HAP-1 (cell line): ENCODE data around the gene SERAC1.

Experiments
- DNase-seq, 2 experiments: peaks; one replicate each; pipeline ENCODE4 v3.0.0-alpha.2; 2016 to 2020; ENCODE audit warnings: low spot score in 2 of 2
- H3K27me3 ChIP-seq: fragments of 250-450 bp; sonication (Bioruptor Pico); 2 replicates; pipeline ENCODE4 v1.5.1; 2020; ENCODE audit warnings: low read depth, mild to moderate bottlenecking, moderate library complexity
- H3K36me3 ChIP-seq: fragments of 250-450 bp; sonication (Bioruptor Pico); replicated peaks from 2 replicates; pipeline ENCODE4 v1.5.1; 2020; ENCODE audit warnings: mild to moderate bottlenecking
- H3K4me1 ChIP-seq: fragments of 250-450 bp; sonication (Bioruptor Pico); 2 replicates; pipeline ENCODE4 v1.5.1; 2020; ENCODE audit warnings: mild to moderate bottlenecking
- H3K4me3 ChIP-seq: fragments of 250-450 bp; sonication (Bioruptor Pico); 2 replicates; pipeline ENCODE4 v1.5.1; 2020; ENCODE audit warnings: mild to moderate bottlenecking, moderate library complexity
- H3K9me3 ChIP-seq: fragments of 250-450 bp; sonication (Bioruptor Pico); 2 replicates; pipeline ENCODE4 v1.5.1; 2020; ENCODE audit warnings: mild to moderate bottlenecking, moderate library complexity
- in situ Hi-C: fragments of 300-500 bp; cut with MboI; formaldehyde crosslinking; loops from 3 replicates; pipeline ENCODE4 v1.14.3; 2020; ENCODE audit warnings: low sequenced_read_pairs, inconsistent platforms, mixed read lengths

Gene SERAC1

GRCh38 chr6:158092806-158093205 lies 75.3 kb downstream of the SERAC1 start:
- DNase-seq, result no peak
- H3K9me3 ChIP-seq, result no peaks in the 10 kb centered on the region
- no peak overlapping the region for H3K4me3 ChIP-seq
- no peaks in the 10 kb centered on the region for H3K4me1 ChIP-seq
- in situ Hi-C loops, result no loop called here
- no peaks in the 10 kb centered on the region for H3K27me3 ChIP-seq
- H3K36me3 ChIP-seq, result peaks cover 13% of the 10 kb centered on the region

- no peaks in the 10 kb centered on the region for H3K9me3 ChIP-seq
- DNase-seq, result no peak
- no peak overlapping the region for H3K4me3 ChIP-seq
- no peaks in the 10 kb centered on the region for H3K27me3 ChIP-seq
- in situ Hi-C loops, result no loop called here
- peaks cover 13% of the 10 kb centered on the region for H3K36me3 ChIP-seq
- no peaks in the 10 kb centered on the region for H3K4me1 ChIP-seq
Observed at GRCh38 chr6:158087224-158087867, 80.7 kb downstream of the SERAC1 start.

GRCh38 chr6:158086504-158087223 lies 81.4 kb downstream of the SERAC1 start:
- Histone ChIP-seq H3K9me3 (no peaks in the 10 kb centered on the region), H3K36me3 (peaks cover 13% of the 10 kb centered on the region), H3K4me3 (no peak overlapping the region), H3K4me1 (no peaks in the 10 kb centered on the region), H3K27me3 (no peaks in the 10 kb centered on the region)
- DNase-seq, result no peak
- in situ Hi-C loops, result no loop called here

- Histone ChIP-seq H3K9me3 (no peaks in the 10 kb centered on the region), H3K4me1 (no peaks in the 10 kb centered on the region), H3K4me3 (no peak overlapping the region), H3K36me3 (peaks cover 13% of the 10 kb centered on the region), H3K27me3 (no peaks in the 10 kb centered on the region)
- no peak for DNase-seq
- in situ Hi-C loops, result no loop called here
Observed at GRCh38 chr6:158086054-158086503, 82.0 kb downstream of the SERAC1 start.

- H3K36me3 ChIP-seq, result peaks cover 13% of the 10 kb centered on the region
- H3K4me3 ChIP-seq, result no peak overlapping the region
- no peaks in the 10 kb centered on the region for H3K4me1 ChIP-seq
- no peaks in the 10 kb centered on the region for H3K27me3 ChIP-seq
- DNase-seq, result no peak
- H3K9me3 ChIP-seq, result no peaks in the 10 kb centered on the region
- in situ Hi-C loops, result no loop called here
Observed at GRCh38 chr6:158085261-158086053, 82.6 kb downstream of the SERAC1 start.

GRCh38 chr6:158083455-158084325 lies 84.4 kb downstream of the SERAC1 start:
- H3K36me3 ChIP-seq, result peaks cover 11% of the 10 kb centered on the region
- in situ Hi-C loops, result no loop called here
- no peaks in the 10 kb centered on the region for H3K9me3 ChIP-seq
- no peak overlapping the region for H3K4me3 ChIP-seq
- no peaks in the 10 kb centered on the region for H3K27me3 ChIP-seq
- no peak for DNase-seq
- no peaks in the 10 kb centered on the region for H3K4me1 ChIP-seq

- Histone ChIP-seq H3K4me1 (no peaks in the 10 kb centered on the region), H3K4me3 (no peak overlapping the region), H3K9me3 (no peaks in the 10 kb centered on the region), H3K27me3 (no peaks in the 10 kb centered on the region), H3K36me3 (peaks cover 14% of the 10 kb centered on the region)
- DNase-seq, result no peak
- in situ Hi-C loops, result no loop called here
Observed at GRCh38 chr6:158081657-158081935, 86.5 kb downstream of the SERAC1 start.

GRCh38 chr6:158080849-158081656 lies 87.0 kb downstream of the SERAC1 start:
- H3K9me3 ChIP-seq, result no peaks in the 10 kb centered on the region
- no peaks in the 10 kb centered on the region for H3K4me1 ChIP-seq
- DNase-seq, result no peak
- peaks cover 14% of the 10 kb centered on the region for H3K36me3 ChIP-seq
- no peak overlapping the region for H3K4me3 ChIP-seq
- no peaks in the 10 kb centered on the region for H3K27me3 ChIP-seq
- in situ Hi-C loops, result no loop called here

- Histone ChIP-seq H3K4me1 (no peaks in the 10 kb centered on the region), H3K36me3 (peaks cover 4% of the 10 kb centered on the region), H3K9me3 (no peaks in the 10 kb centered on the region), H3K27me3 (no peaks in the 10 kb centered on the region), H3K4me3 (no peak overlapping the region)
- no peak for DNase-seq
- in situ Hi-C loops, result no loop called here
Observed at GRCh38 chr6:158078320-158078719, 89.7 kb downstream of the SERAC1 start.

GRCh38 chr6:158077676-158078075 lies 90.4 kb downstream of the SERAC1 start:
- no peak for DNase-seq
- no peaks in the 10 kb centered on the region for H3K4me1 ChIP-seq
- in situ Hi-C loops, result no loop called here
- H3K9me3 ChIP-seq, result no peaks in the 10 kb centered on the region
- no peak overlapping the region for H3K4me3 ChIP-seq
- peaks cover 3% of the 10 kb centered on the region for H3K36me3 ChIP-seq
- H3K27me3 ChIP-seq, result no peaks in the 10 kb centered on the region

GRCh38 chr6:158076548-158076947 lies 91.5 kb downstream of the SERAC1 start:
- Histone ChIP-seq H3K4me3 (no peak overlapping the region), H3K36me3 (peaks cover 3% of the 10 kb centered on the region), H3K27me3 (no peaks in the 10 kb centered on the region), H3K4me1 (no peaks in the 10 kb centered on the region), H3K9me3 (no peaks in the 10 kb centered on the region)
- in situ Hi-C loops, result no loop called here
- no peak for DNase-seq

GRCh38 chr6:158073776-158074175 lies 94.3 kb downstream of the SERAC1 start:
- H3K27me3 ChIP-seq, result no peaks in the 10 kb centered on the region
- peaks cover 3% of the 10 kb centered on the region for H3K36me3 ChIP-seq
- in situ Hi-C loops, result no loop called here
- H3K9me3 ChIP-seq, result no peaks in the 10 kb centered on the region
- no peaks in the 10 kb centered on the region for H3K4me1 ChIP-seq
- H3K4me3 ChIP-seq, result no peak overlapping the region
- DNase-seq, result no peak
